Activated CD4-positive, alpha-beta T cell treated with anti-CD3 and anti-CD28 coated beads for 48 hours (primary cell): ENCODE data around the gene FANCC.
A peak's percentile ranks its signal among the peaks of the same experiment; 100 is the strongest.
"Not testable (repeated sequence)": the region's sequence is repeated elsewhere in the genome, so short reads cannot be mapped to it uniquely, and the experiment has no call there.

Experiments
- DNase-seq: peaks from one replicate; pipeline ENCODE4 v3.0.0-alpha.2; 2020

The FANCC gene

DNA sequence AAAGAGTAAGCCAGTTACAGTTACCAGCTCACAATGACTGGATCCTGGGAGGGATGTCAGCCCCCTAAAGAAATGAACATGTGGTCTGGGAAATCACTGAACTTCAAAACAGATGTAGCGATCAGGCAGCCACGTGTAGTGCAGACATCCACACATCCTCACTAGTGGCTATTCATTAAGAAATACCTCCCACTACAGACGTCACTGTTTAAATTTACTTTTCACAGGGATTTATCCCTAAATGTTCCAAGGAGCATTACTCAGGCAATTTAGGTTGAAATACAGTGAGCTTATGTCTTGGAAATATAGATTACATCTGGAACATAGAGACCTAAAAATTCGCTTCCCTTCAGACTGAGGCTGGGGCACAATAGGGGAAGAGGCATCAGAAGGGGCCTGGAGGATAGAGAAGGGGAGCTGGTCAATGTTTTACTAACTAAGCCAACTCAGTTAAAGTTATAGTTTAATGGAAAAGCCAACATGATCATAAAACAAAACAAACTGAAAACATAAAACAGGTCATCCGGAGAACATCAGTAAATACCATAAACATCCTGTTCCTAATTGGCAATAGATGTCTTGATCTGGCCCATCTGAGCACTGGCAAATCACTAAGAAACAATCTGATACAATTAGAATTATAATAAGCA is 92.3 kb downstream of the FANCC start:
- DNase-seq: no peak

DNA sequence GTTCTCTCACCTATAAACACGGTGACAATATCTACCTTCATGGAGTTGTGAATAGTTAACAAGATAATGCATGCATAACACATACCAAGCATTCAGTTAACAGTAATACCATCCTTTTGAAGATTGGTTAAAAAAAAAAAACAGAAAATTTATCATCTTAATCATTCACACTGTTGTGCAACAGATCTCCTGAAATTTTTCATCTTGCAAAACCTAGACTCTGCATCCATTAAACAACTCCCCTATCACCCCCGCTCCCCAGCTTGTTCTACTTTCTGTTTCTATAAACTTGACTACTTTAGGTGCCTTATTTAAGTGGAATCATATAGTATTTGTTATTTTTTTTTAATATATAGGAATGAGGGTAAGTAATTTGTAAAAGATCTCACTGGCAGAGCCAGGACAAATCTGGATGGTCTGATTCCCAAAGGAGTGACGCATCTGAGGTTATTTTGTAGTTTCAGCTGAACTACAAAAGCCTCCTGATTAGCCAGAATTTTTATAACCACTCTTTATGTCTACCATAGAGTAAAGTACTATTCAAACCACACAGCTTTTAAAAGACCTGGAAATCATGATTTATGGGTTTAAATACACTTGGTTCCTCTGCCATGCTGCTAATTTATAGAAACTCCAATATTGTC is 93.0 kb downstream of the FANCC start:
- no peak for DNase-seq

DNA sequence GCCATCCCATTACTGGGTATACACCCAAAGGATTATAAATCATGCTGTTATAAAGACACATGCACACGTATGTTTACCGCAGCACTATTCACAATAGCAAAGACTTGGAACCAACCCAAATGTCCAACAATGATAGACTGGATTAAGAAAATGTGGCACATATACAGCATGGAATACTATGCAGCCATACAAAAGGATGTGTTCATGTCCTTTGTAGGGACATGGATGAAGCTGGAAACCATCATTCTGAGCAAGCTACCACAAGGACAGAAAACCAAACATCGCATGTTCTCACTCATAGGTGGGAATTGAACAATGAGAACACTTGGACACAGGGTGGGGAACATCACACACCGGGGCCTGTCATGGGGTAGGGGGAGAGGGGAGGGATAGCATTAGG is 97.2 kb downstream of the FANCC start:
- DNase-seq: not testable (repeated sequence)

DNA sequence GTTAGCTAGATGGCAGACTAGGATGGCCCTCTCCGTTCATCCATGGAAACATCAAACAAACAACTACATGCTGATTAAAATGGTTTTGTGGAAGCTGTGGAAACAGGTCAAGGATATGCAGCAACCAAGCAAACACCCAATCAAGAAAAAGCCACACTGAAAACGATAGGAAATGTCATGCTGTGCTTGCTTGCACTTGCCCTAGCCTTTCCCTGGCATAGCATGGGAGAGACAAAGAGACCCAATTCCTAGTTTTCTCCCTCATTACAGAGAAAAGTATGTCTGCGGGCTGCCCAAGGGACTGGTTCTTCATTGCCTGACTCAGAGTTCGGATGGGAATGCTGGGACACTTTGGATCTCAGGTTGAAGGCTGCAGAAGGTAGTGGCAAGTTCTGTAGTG is 98.7 kb downstream of the FANCC start:
- no peak for DNase-seq

DNA sequence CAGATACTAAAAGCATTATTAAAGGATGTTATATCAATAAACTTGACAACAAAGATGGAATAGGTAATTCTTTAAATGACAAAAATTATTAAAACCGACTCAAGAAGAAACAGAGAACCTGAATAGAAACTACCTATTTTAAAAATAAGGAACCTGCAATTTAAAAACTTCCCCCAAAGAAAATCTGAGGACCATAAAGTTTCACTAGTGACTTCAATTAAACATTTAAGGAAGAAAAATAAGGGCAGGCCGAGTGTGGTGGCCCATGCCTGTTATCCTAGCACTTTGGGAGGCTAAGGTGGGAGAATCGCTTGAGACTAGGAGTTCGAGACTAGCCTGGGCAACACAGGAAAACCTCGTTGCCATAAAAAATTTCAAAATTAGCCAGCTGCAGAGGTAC is 99.6 kb downstream of the FANCC start:
- DNase-seq: no peak

DNA sequence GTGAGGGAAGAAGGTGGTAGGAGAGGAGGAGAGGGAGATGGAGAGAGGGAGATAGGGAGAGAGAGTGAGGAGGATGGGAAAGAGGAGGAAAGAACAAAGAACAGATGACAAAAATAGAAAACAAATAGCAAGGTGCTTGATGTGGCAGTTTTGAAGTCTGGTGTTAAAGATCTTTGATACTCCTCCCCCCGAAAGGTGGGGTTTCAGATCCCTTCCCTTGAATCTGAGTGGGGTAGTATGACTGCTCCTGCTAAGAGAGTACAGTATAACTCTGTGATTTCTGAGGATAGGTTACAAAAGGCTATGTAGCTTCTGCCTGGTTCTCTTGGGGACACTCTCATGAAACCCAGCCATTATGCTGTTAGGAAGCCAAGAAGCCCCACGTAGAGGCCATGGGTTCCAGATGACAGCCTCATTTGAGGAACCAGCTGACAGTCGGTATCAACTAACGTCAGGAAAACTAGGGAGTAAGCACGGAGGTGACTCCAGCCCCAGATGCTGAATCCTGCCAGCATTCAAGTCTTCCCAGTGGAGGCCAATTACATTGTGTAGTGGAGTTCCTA is 102.1 kb downstream of the FANCC start:
- no peak for DNase-seq

DNA sequence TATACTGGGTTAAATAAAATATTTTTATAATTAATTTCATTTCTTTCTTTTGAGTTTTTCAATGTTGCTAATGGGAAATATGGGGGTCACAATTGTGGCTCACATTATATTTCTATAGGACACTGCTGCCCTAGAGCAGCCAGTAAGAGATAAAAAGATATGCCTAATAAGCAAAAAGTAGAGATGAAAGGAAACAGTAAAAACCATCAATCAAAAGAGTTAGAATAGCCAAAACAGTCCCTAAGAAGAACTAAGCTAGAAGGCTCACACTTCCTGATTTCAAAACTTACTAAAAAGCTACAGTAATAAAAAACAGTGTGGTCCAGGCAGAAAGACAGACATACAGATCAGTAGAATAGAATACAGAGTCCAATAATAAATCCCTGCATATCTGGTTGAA is 104.4 kb downstream of the FANCC start:
- no peak for DNase-seq

DNA sequence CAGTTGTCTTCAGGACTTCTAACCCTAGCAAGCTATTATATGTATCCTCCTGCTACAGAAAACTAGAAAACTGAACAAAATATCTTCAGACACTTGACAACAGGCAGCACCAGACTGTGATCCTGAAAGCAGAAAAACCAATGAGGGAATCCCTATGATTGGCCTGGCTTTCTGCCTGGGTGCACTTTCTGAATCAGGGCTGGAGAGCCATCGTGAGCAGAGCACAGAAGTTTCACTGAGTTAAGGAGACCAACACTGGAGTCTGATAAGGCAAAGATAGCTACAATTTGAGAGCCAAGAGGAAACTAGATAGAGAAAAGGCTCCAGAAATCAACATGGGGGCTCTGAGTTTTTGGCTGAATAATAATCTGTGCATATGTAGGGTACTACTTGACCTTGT is 106.5 kb downstream of the FANCC start:
- no peak for DNase-seq

DNA sequence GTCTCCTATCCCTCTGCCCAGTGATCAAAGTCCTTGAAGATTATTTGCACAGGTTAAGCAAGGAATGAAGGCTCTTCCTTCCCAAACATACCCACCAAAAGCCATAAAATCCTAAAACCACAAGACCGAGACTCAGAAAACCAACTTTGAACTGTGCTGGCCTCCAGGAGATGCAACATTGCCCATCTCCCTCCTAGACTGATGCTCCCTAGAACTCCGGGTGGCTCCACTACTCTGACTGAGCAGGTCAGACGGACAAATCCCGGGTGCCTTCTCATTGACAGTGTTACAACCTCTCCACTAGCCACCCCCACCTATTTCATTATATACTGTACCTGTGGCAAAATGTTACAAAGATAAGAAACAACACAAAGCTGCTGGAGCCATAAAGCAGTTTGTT is 110.1 kb downstream of the FANCC start:
- DNase-seq: no peak

DNA sequence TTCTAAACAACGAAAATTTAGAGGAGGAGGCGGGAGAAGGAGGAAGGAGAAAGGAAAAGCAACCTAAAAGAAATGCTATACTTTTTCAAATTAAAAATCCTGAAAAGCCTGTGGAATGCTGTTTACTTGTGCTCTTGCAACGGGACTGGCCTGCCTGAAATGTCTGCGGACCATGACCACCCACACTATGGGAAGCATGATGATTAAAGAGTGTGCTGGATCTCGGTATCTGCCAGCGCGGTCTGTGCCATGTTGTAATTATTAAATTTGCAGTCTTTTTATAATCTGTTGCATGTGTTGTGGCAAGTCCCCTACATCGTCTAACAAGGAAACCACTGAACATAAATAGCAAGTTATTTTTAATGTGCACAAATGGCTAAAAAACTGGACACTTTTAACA is 111.4 kb downstream of the FANCC start:
- no peak for DNase-seq

DNA sequence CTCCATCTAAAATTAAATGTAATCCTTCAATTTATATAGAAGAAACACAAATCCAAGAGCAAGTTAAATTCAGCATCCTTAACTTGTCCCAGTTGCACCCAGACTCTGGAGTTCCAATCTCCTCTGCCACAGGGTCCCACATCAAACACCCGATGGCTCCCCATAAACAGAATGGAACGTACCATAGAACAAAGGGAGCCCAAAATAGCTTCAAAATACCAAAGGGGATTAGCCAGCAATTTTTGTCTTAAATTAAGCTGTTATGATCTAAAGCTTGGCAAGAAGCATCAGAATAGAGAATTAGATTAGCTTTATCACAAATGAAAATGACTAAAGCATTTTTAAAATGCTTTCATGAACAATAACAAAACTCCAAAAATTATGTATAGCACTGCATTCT is 112.8 kb downstream of the FANCC start:
- DNase-seq: no peak

DNA sequence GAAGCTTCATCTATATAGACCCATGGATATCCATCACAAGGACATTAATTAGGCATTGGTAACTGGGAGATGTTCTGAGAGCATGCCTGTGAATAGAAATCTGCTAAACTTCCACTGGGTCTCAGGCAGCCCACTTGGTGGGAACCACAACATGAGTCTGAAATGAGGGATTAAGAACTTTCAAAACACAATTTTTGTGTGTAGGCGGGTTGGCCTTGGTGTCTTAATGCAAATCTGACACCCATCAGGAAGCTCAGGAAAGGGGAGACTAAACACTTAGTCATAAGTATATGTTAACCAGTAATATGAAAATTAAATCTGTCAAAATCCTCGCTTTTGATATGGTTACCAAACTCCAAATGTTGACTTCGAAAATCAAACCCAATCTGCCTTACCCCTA is 113.2 kb downstream of the FANCC start:
- DNase-seq: no peak

DNA sequence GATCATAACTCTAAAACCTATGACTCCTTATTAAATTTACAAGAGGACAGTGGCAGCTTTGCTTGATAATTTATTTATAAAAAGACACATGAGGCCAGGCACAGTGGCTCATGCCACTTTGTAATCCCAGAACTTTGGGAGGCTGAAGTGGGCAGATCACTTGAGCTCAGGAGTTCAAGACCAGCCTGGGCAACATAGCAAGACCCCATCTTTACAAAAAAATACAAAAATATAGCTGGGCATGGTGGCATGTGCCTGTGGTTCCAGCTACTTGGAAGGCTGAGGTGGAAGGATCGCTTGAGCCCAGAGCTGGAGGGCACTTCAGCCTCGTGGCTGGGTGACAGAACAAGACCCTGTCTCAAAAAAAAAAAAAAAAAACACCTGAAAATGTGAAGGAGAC is 114.5 kb downstream of the FANCC start:
- DNase-seq: not testable (repeated sequence)

DNA sequence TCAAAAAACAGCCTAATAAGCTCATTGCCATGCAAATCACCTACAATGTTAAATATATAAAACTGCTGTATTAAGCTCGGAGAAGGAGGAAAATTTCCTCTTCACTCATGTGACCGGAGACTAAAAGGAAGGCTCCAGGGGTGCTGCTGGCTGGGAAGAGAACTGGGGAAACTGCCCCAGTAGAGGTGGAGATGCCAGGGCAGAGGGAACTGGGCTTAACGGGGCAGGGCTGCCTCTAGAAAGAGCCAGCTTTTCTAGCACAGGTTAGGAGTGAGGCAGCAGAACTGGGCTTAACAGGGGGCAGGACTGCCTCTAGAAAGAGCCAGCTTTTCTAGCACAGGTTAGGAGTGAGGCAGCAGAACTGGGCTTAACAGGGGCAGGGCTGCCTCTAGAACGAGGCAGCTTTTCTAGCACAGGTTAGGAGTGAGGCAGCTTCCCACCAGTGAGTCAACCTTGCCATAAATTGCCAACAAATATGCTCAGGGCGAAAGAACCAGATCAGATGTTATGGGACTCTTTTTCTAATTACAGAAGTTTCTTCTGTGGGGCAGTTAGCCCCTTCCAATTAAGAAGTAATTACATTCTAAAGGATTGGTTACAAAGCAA is 115.3 kb downstream of the FANCC start:
- no peak for DNase-seq

DNA sequence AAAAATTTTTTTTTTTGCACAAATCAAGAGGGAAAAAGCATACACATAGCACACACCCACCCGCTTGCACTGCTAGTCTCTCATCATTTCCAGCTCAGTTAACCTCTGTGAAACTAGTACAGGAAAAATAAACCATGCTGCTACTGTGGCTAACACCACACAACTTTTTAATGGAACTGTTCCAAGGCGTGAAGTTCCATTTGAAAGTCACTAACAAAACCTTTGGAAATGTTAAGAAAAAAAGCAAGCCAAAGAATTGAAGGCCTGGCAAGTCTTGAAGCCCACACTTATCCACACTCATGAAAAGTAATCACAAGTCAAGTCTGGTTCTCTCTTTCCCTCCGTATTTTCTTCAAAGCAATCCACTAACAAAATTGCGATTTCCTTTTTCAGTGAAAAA is 116.3 kb downstream of the FANCC start:
- no peak for DNase-seq

DNA sequence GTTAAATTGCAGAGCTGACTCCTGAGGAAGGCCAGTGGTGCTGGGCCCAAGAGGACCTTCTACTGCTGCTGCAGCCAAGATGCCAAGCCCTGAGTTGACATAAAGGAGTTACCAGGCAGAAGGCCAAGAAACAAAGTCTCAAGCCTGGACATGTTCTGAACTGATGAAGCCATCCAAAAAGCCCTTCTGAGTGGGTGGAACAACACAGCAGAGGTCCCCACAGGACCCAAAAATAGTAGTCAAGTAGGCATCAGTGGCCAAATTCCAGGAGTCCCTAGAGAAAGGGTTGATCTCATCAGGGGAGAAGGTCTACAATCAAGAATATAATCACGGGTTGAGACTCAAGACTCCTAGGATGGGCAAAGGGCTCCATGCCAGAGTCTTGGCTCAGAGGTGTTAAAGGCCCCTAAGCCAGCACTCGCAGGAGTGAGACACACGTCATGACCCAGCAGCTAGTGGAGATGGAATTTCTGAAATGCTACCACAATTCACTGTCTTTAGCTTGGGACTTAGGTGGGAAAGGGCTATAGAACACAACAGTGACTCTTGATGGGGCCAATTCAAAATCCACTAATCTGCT is 119.7 kb downstream of the FANCC start:
- no peak for DNase-seq

DNA sequence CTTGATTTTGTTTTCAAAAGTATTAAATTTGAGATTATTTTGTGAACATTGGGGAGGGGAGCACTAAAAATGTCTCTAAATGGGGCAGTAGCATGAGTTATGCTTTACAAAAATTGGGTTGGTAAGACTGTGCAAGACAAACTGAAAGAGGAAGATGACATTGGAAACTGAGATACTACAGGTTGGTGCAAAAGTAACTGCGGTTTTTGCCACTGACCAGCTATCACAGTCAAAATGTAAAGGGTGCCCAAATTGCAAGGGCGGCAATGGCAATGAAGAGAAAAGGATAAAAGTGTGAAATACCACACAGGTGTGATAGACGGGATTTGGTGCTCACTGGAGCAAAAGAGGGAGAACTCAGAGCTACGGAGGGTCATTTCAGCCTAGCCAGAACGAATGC is 124.0 kb downstream of the FANCC start:
- no peak for DNase-seq

DNA sequence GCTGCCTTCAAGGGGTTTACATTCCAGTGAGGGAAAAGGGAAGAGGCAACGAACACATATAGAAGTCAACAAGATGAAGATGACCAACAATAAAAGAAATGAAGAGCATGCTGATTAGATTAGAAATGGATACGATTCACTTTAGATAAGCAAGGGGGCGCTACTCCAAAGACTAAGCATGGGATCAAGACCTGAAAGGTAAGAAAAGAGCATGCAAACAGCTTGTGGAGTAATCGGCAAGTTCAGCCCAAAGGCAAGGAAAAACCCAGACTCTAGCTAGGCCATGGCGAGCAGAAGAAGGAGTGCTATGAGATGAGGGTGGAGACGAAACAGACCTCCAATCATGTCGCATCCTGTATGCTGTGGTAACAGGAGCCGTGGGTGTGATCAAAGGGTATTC is 124.4 kb downstream of the FANCC start:
- DNase-seq: no peak

DNA sequence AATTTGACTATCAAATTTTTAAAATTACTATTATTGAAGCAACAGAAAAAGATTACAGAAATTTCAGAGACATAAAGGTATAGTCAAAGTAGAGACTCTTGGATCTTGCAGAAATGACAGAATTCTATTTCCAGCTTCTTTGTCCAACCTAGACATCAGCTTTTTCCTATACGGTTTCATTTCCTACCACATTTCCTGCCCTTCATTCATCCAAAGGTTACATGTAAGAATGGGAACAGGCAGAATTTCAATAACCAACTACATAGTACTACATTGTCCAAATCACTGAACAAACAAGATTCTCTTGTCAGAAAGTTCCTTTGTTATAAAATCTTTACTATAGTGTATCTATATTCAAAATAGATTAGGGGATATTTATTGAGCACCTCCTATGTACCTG is 124.9 kb downstream of the FANCC start:
- no peak for DNase-seq

DNA sequence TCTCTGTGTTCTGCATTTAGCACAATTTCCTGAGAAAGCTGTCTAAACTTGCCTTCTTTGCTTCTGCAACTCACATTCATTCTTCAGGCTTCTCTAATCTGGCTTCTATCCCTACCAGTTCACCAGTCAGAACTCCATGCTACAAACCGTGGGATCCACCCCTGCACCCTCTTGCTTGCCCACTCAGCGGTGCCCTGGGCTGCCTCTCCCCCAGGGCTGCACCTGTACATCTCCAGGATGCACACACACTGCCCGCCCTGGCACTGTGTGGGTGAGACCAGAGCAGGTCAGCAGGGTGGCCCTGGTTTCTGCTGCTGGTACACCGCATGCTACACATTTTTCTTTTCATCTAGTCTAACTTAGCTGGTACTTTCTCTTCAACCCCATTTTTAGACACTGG is 127.1 kb downstream of the FANCC start:
- DNase-seq: no peak

DNA sequence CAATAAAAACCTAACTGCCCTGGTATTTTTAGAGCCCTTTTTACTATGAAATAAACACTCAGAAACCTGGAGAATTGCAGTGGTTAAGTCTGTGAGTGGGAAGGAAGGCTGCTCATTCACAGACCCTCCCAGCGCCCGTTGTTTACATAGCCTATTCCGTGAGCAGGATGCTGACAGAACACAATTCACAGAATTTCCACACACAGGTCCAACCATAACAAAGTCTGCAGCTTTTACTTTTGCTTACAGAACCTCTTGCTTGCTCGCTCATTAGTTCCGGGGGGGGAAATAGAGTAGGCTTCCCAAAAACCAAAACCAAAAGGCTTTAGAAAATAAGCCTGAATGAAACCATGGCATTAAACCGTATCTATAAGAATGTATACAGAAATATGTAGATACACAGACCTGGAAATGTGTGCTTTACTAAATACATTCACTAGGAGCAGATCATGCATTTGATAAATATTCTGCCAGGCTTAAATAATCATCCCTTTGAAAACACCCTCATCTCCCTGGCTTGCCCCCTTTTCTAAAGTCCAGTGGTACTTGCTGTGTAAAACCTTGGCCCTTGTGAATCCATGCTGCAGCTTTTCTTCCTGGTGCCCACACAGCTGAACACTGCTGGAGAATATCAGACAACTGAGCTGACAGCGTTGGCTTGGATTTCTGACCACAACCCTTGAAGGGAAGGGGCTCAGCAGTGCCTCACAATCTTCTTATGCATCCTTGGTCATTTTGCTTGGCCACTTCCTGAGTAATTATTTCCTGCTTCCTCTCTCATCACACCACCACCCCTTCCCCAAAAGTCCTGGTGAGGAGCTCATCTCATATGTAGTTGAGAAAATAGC is 128.0 kb downstream of the FANCC start:
- DNase-seq: peak; percentile 10

DNA sequence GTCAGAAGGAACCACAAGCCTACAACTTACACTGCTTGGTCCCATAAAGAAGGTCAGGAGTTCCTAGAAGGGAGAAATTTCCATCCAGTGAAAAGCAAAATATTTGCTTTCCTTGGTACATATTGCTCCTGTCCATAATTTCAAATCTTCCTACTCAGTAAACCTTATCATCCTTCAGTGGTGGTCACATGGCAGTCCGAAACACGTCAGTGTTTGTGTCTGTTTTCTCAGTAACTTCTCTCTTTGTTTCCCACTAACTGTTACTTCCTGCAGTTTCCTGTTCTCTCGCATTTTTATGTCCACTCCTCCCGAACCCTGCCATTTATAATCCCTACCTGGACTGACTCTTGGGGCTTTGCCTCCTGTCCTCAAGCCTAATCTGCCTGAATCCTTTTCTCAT is 129.1 kb downstream of the FANCC start:
- DNase-seq: no peak

DNA sequence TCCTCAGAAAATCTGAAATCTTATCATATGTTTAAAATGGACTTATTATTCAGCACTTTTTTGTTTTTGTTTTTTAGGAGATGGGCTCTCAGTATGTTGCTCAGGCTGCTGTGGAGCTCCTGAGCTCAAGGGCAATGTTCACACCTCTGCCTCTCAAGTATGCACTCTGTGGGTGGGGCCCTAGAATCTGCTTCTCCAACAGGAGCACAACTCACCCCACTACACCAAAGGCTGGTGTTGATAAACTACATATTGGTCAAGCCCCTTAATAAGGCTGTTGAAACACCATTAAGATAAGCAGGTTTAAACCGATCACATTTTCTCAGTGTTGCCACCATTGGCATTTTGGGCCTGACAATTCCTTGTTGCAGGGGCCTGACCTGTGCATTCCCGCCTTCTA is 131.6 kb downstream of the FANCC start:
- no peak for DNase-seq
